Breast epithelium (tissue), 3 donors: ENCODE results near the gene HES3.

ENCODE experiments used
- POLR2A ChIP-seq: fragments of 450-650 bp; IDR thresholded peaks from one replicate; pipeline ENCODE4 v1.6.1; 2016; ENCODE audit warnings: antibody characterized with exemption, mild to moderate bottlenecking, moderate library complexity
- TF ChIP-seq, protein P1 (sequence below), 3 donors: fragments of 450-650 bp; IDR thresholded peaks; one replicate each; pipeline ENCODE4 v1.5.1; 2016 to 2017; ENCODE audit warnings: antibody characterized with exemption in 3 of 3, mild to moderate bottlenecking in 3 of 3, moderate library complexity in 3 of 3

GRCh38 chr1:6209661-6210580 is 34.1 kb upstream of the HES3 start:
- TF ChIP-seq POLR2A, result no peak
- TF ChIP-seq, protein P1, sequence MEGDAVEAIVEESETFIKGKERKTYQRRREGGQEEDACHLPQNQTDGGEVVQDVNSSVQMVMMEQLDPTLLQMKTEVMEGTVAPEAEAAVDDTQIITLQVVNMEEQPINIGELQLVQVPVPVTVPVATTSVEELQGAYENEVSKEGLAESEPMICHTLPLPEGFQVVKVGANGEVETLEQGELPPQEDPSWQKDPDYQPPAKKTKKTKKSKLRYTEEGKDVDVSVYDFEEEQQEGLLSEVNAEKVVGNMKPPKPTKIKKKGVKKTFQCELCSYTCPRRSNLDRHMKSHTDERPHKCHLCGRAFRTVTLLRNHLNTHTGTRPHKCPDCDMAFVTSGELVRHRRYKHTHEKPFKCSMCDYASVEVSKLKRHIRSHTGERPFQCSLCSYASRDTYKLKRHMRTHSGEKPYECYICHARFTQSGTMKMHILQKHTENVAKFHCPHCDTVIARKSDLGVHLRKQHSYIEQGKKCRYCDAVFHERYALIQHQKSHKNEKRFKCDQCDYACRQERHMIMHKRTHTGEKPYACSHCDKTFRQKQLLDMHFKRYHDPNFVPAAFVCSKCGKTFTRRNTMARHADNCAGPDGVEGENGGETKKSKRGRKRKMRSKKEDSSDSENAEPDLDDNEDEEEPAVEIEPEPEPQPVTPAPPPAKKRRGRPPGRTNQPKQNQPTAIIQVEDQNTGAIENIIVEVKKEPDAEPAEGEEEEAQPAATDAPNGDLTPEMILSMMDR (IDR thresholded peaks at IDR 0.05), result no peak
